ENCODE data around the gene BCL2L1.

DNA sequence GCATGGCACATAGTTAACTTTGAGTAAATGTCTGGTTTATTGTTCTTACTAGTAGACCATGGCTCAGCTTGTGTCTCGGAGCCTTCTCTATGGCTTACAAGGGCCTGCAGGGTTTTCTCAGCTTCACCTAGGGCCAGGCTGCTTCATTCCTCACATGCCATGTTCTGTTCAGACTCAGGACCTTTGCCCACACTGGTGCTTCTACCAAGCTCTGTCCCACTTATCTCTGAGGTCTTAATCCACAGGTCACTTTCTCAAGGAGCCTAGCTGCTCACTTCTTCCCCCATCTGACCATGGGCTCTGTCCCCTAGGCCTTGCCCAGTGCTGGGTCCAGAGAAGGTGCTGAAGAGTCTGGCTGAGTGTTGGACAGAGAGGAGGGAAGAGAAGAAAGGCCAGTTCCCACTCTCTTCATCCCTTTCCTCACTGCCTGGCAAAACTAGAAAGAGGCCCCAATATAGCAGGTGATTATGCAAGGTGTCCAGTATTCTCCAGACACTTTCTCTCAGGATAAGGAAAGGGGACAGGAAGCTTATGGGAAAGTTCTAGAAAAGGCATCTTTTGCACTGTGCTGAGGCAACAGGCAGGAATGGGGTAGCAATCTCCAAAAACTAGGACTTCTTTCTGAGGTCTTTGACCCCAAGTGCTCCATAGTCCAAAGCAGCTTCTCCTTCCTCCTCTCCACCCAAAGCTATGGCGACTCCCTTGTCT, 45.0 kb downstream of the BCL2L1 start:
- TF ChIP-seq ESRRG (CRISPR knock-in tag; IDR thresholded peaks at IDR 0.05) (no peak), ZC3H10 (CRISPR knock-in tag; IDR thresholded peaks at IDR 0.05) (no peak)
- TF ChIP-seq, protein P1, sequence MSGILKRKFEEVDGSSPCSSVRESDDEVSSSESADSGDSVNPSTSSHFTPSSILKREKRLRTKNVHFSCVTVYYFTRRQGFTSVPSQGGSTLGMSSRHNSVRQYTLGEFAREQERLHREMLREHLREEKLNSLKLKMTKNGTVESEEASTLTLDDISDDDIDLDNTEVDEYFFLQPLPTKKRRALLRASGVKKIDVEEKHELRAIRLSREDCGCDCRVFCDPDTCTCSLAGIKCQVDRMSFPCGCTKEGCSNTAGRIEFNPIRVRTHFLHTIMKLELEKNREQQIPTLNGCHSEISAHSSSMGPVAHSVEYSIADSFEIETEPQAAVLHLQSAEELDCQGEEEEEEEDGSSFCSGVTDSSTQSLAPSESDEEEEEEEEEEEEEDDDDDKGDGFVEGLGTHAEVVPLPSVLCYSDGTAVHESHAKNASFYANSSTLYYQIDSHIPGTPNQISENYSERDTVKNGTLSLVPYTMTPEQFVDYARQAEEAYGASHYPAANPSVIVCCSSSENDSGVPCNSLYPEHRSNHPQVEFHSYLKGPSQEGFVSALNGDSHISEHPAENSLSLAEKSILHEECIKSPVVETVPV (CRISPR knock-in tag; IDR thresholded peaks at IDR 0.05) = no peak
- TF ChIP-seq, protein P2, sequence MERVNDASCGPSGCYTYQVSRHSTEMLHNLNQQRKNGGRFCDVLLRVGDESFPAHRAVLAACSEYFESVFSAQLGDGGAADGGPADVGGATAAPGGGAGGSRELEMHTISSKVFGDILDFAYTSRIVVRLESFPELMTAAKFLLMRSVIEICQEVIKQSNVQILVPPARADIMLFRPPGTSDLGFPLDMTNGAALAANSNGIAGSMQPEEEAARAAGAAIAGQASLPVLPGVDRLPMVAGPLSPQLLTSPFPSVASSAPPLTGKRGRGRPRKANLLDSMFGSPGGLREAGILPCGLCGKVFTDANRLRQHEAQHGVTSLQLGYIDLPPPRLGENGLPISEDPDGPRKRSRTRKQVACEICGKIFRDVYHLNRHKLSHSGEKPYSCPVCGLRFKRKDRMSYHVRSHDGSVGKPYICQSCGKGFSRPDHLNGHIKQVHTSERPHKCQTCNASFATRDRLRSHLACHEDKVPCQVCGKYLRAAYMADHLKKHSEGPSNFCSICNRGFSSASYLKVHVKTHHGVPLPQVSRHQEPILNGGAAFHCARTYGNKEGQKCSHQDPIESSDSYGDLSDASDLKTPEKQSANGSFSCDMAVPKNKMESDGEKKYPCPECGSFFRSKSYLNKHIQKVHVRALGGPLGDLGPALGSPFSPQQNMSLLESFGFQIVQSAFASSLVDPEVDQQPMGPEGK (CRISPR knock-in tag; IDR thresholded peaks at IDR 0.05; ENCODE audit: borderline replicate concordance) = no peak

Data from SK-N-SH treated with all-trans-retinoic acid at 6 μM for 48 hours (cell line).